WTC11 (cell line): ENCODE data around the gene RYR1.

ENCODE experiments used
- RORB ChIP-seq: fragments of 250-450 bp; sonication (Bioruptor Pico); IDR thresholded peaks from 2 replicates; pipeline ENCODE4 v1.9.0; 2021; ENCODE audit warnings: mild to moderate bottlenecking
- TP53 ChIP-seq: sonication (generic); formaldehyde crosslinking; IDR thresholded peaks from 2 replicates; pipeline ENCODE4 v1.8.1; 2023; ENCODE audit warnings: mild to moderate bottlenecking, missing genetic modification reagents
- TF ChIP-seq, protein P1 (sequence below): sonication (generic); formaldehyde crosslinking; conservative IDR thresholded peaks from 2 replicates; pipeline ENCODE4 v1.8.1; 2022; ENCODE audit warnings: mild to moderate bottlenecking, missing genetic modification reagents
- TF ChIP-seq, protein P2 (sequence below): fragments of 200-600 bp; IDR thresholded peaks from 2 replicates; pipeline ENCODE4 v1.8.0; 2022; ENCODE audit warnings: antibody characterized with exemption
- TF ChIP-seq, protein P3 (sequence below): fragments of 250-450 bp; sonication (Bioruptor Pico); IDR thresholded peaks from 2 replicates; pipeline ENCODE4 v2.1.2; 2022; ENCODE audit warnings: mild to moderate bottlenecking, moderate library complexity
- TF ChIP-seq, protein P4 (sequence below): sonication (generic); formaldehyde crosslinking; IDR thresholded peaks from 2 replicates; pipeline ENCODE4 v1.8.0; 2022; ENCODE audit warnings: mild to moderate bottlenecking, missing genetic modification reagents
- TF ChIP-seq, protein P5 (sequence below): sonication (generic); formaldehyde crosslinking; IDR thresholded peaks from 2 replicates; pipeline ENCODE4 v1.8.0; 2022; ENCODE audit warnings: mild to moderate bottlenecking, missing genetic modification reagents

DNA sequence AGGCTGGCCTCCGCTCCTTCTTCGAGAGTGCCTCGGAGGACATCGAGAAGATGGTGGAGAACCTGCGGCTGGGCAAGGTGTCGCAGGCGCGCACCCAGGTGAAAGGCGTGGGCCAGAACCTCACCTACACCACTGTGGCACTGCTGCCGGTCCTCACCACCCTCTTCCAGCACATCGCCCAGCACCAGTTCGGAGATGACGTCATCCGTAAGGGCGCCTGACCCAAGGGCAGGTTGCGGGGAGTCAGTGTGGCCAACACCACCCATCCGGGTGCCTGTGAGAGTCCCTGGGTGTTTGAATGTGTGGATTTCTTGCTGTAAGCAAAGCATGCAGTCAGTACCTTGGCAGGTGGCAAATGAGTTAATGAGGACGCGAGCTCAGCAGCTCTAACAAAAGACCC lies 78.8 kb downstream of the RYR1 start:
- TF ChIP-seq, protein P1, sequence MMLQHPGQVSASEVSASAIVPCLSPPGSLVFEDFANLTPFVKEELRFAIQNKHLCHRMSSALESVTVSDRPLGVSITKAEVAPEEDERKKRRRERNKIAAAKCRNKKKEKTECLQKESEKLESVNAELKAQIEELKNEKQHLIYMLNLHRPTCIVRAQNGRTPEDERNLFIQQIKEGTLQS (CRISPR knock-in tag): no peak
- TF ChIP-seq RORB (CRISPR knock-in tag) (no peak), TP53 (no peak)
- TF ChIP-seq, protein P2, sequence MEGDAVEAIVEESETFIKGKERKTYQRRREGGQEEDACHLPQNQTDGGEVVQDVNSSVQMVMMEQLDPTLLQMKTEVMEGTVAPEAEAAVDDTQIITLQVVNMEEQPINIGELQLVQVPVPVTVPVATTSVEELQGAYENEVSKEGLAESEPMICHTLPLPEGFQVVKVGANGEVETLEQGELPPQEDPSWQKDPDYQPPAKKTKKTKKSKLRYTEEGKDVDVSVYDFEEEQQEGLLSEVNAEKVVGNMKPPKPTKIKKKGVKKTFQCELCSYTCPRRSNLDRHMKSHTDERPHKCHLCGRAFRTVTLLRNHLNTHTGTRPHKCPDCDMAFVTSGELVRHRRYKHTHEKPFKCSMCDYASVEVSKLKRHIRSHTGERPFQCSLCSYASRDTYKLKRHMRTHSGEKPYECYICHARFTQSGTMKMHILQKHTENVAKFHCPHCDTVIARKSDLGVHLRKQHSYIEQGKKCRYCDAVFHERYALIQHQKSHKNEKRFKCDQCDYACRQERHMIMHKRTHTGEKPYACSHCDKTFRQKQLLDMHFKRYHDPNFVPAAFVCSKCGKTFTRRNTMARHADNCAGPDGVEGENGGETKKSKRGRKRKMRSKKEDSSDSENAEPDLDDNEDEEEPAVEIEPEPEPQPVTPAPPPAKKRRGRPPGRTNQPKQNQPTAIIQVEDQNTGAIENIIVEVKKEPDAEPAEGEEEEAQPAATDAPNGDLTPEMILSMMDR: no peak
- TF ChIP-seq, protein P3, sequence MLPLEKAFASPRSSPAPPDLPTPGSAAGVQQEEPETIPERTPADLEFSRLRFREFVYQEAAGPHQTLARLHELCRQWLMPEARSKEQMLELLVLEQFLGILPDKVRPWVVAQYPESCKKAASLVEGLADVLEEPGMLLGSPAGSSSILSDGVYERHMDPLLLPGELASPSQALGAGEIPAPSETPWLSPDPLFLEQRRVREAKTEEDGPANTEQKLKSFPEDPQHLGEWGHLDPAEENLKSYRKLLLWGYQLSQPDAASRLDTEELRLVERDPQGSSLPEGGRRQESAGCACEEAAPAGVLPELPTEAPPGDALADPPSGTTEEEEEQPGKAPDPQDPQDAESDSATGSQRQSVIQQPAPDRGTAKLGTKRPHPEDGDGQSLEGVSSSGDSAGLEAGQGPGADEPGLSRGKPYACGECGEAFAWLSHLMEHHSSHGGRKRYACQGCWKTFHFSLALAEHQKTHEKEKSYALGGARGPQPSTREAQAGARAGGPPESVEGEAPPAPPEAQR (CRISPR knock-in tag): no peak
- TF ChIP-seq, protein P4, sequence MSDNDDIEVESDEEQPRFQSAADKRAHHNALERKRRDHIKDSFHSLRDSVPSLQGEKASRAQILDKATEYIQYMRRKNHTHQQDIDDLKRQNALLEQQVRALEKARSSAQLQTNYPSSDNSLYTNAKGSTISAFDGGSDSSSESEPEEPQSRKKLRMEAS (CRISPR knock-in tag): no peak
- TF ChIP-seq, protein P5, sequence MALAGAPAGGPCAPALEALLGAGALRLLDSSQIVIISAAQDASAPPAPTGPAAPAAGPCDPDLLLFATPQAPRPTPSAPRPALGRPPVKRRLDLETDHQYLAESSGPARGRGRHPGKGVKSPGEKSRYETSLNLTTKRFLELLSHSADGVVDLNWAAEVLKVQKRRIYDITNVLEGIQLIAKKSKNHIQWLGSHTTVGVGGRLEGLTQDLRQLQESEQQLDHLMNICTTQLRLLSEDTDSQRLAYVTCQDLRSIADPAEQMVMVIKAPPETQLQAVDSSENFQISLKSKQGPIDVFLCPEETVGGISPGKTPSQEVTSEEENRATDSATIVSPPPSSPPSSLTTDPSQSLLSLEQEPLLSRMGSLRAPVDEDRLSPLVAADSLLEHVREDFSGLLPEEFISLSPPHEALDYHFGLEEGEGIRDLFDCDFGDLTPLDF (CRISPR knock-in tag): no peak
